ENCODE results near the gene TEX35.

Gene TEX35

DNA sequence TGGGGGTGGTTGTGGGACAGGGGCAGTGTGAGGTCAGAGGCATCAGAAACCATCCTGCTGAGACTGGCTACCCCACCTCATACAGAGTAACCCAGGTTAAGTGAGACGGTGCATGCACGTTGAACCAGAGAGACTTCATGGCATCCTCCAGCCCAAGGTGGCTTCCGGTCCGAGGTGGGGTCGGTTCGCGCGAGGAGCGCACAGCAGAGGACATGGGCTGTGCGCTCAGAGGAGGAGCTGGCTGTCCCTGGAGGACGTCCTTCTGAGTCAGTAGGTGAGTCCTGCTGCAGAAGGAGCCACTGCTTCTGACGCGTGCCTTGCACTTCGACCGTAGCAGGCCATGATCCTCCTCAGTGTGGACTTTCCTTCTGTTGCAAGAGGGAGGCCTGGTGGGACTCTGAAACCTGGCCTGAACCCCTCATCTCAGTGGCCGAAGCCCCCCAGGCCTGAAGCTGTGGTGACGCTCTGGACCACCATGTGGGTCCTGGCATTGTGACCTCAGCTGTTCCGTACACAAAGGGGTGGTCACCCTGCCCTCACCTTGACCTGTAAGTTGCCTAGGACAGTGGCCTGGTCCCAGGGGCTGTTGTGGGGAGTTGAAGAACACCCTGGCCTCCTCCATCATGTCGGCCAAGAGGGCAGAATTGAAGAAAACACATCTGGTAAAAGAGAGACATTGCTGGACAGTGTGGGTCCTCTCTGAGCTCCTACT lies at the start of gene TEX35:
Gene TEX35, plus strand, starts transcription at position 544 of the 712 bp plus-strand sequence. Its CDS starts 80 bp downstream, at position 624.
- DNase-seq: no peak

DNA sequence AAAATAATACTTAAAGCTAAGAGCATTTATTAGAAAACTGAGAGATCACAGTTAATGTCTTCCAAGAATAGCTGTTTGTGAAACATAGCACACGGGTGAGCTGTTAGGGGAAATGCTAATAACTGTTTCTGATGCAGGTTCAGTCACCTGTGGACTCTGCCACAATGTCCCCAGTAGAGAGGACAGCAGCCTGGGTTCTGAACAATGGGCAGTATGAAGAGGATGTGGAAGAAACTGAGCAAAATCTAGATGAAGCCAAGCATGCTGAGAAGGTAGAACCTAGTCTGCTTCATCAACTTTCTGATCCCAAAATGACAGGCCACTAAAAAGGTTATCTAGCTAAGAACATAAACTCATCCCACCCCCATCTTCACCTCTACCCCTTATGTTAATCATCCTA lies 48.8 kb upstream of the TEX35 start:
- no peak for DNase-seq

DNA sequence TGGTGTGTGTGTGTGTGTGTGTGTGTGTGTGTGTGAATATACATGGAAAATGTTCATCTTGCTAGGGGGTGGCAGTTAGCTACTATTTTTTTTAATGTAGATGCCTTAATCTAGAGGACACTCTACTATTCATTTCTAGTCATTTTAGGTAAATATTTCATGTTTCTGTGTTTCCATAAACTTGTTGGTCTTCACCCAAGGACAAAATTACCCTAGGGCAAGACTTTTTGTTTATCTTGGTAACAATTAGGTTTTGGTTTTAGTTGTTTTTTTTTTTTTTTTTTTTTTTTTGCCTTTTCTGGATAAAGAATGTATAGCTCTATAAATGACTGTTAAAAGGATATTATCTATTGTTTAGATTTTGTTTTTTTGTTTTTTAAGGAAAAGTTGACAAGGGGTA lies 48.3 kb upstream of the TEX35 start:
- no peak for DNase-seq

DNA sequence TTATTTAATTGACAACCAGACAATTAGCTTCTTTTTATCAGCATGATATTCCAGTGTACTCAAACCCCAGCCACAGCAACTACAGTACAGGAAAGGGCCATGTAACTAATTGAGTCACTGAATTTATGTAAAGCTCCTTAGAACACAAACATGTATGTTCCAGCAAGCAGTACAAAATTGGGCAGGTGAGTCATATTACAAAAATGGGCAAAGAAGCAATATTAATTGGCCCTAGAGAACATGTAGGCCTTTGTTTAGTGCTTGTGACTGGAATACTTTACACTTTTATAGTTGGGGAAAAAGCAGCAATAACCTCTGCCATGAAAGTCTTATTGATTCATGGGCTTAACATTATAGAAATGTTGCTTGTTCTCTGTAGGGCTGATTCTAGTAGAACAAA lies 47.9 kb upstream of the TEX35 start:
- DNase-seq: no peak

DNA sequence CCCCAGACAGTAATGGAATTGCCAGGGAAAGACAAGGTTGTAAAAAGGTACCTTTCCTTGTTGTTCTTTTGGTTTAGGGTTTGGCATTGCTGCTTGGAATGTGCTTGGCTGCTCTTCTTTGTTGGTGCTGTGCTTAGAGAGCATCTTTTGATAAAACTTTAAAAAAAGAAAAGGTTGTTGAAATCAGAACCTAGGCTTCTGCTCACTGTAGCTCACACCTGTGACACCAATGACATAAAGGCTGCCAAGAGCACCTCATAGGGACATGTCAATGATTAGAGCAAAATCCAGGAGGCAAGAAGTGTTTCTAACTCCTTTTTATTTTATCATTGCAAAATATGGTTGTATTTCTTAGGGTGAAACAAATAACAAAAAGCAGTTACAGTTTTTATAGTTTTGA lies 45.1 kb upstream of the TEX35 start:
- no peak for DNase-seq

DNA sequence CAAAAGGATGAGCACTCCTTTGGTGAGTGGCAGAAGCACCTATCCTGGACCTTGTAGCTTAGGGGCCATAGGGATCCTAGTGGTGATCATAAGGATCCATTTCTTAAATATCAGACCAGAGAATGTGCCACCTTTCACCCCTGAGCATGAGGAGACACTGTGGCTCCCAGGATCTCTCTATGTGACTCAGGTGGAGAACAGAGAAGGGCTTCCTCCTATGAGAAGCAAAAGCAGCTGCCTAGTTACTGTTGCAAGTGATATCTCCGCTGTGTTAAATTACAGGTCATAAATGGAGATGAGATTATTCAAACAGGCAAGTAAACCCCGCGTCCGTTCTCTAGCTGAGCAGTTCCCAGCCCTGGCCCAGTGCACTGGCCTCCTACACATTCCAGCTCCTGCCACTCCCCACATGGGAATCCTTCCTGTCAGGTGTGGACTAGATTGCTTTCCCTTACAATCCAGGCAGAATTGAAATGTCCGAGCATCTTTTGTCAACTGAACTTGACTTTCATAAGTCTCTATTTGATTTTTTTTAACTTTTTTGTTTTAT lies 42.4 kb upstream of the TEX35 start:
- DNase-seq: no peak

DNA sequence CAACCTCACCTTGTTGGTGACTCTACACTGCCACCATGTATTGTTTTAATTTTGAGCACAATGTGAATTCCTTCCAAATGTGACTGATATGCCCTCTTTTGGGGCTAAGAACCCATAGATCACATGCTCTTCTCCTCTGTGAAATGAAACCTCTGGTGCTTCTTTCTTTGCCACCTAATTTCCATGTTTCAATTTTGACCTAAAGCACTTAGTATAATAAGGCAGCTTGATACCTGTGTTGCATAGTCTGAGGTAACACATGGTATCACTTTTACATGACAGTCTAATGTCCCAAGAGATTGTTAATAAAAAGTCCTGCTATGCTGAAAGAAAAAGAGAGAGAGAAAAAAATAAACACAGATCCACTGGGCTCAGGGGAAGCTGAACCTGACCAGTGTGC lies 40.4 kb upstream of the TEX35 start:
- no peak for DNase-seq

DNA sequence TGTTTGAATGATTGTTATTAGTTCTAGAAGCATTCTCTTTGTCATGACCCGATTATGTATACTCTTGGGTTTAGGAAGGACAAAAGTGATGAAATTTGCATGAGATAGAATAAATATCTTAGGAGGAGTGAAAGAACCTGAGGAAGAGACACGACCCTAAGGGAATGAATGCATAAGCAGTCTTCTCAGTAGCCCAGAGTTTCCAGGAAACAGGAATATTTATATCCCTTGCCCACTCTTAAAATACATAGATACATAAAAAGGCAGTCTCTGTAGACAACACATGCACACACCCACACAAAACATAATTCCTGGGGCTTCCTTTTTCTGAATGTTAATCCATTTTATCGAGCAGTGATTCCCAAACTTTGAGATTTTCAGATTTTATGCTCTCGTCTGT lies 35.5 kb upstream of the TEX35 start:
- no peak for DNase-seq

DNA sequence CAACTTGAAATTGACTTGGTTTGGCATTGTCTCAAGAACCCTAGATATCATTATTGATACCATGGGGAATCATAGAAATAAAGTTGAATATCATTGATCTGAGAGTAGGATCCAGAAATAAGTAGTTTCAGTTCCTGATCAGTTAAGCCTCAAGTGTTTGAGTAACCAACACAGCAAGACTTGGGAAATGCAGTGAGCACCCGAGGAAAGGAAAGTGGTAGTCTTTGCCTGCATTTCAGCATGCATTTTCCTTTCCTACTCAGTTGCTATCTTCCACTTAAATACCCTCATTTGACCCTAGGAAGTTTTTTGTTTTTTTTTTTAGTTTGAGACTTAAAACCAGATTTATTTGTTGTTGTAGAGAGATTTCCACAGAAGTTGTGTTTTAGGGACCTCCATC lies 35.1 kb upstream of the TEX35 start:
- DNase-seq: no peak

DNA sequence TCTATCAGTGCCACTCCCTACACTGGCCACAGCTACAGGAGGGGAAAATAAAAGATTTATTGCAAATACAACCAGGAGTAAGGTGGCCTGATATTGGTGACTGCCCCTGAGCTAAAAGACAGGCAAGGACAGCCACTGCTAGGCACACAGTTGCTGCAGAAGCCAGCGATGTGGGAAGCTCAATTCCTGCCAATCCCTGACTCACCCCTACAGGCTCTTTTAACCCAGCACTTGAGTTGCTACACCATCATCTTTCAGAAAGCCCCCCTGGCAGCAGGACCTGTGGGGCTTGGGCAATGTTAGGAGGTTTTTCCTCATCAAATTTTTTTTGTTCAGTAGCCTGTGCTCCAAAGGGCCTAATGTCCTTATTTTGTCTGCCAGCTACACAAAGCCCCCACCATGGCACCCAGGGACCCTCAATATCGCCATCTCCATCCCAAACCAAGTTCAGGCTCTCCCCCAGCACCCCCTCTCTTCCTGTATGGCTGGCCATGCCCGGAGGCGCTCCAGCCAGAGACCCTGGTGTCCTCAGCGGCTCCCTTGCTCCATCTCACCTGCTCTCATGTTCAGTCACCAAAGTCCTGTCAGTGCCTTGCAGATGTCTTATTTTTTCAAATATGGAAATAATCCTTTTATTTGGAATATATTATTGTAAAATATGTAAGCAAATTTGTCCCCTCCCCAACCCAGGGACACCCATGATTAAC lies 29.5 kb upstream of the TEX35 start:
- no peak for DNase-seq

DNA sequence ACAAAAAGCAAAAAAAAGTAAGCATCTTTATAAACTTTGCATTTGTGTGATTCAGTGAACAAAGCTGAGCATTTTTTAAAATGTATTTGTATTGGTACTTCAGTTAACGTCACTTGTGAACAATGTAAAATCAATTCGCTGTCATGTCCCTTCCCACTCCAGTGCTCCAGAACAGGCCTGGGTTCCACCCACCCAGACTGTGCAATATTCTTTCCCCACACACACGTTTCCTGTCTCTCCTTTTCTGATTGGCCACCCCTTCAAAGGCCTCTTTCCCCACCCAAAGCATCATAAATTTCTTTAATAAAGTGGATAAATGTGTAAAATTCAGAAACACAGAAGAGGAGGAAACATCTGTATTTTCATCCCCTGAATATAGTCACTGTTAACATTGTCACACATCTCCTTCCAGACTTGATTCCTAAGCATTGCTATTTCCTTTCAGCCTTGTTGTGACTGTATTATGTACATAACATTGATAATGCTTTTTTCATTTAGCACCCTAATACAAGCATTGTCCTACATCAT lies 28.1 kb upstream of the TEX35 start:
- DNase-seq: no peak

DNA sequence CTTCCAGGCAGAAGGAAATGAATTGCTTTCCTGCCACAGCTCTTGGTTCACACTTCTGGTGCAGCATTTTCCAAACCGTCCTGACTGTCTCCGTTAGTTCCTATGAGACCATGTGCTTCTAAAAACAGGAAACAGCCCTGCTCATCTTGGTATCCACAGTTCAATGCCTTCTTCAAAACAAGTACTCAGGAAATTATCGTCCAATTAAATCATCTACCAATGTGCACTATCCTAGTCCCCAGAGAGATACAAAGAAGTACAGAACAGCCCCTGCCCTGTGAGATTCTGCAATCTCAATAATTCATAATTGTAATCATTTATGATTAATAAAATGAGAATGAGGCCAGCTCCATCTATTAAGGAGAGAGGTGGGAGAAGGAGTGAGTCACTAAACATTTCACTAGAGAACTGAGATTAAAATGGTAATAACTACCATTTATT lies 27.3 kb upstream of the TEX35 start:
- DNase-seq: no peak

DNA sequence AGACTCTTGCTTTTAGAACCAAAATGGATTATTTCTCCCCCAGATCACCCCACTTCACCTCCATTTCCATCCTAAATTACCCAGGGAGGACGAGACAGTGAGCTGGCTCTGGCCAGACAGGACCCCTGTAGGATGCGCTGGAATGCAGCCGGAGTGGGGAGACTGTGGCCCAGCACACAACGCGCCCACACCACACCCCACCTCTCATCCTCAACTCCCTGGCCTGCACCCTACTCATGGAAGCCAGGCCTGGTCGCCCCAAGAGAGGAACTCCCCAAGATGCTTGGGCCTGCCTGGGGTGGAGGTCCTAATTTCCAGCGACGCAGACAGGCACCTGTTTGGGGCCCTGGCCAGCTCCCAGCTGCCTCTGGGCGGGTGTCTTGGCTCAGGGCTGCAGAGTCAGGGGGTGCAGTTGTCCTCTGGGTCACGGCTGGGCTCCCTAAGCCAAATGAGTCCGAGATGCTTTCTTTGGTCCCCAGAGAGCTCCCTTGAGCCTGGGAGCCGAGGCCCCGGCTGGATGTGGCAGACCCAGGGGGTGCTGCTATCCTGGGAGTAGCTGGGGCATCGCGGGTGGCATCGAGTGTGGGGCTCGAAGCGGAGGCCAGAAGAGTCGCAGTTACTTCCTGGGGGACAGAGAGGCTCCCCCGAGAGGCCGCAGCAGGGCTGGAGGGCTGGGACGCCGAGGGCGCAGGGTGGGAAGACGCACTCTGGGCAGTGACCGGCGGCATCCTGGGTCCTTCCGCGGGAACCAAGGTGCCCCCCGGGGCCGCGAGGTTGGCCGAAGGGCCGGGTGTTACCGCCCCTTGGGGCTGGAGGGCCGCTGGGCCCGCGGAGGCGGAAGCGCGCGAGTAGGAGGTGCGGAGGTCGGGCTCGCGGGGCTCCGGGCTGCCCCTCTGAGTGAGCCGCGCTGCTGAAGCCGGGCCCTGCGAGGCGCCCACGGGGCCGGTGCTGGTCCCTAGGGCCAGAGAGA lies 26.5 kb upstream of the TEX35 start:
- no peak for DNase-seq

DNA sequence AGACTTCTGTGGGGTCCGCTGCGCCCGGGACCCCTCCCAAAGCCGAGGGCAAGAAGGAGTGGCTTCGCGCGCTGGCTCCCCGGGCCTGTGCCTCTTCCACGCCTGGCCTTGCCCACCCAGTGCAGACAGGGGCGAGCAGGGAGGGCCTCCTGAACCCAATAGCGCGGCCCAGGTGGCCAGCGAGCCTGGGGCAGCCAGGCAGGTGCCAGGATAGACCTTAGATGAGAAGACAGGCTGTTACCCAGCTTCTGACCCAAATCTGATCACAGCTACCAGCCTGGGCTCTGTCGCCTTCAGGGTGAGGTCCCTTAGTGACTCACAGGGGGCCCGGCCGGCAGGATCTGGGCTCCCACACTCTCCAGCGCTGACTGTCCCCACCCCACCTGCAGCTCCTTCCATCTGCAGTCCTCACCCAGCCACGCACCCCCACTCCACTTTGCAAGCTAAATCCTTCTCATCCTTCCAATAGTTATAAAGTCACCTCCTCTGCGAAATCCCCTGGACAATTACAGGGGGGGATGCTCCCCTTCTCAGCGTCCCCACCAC lies 25.8 kb upstream of the TEX35 start:
- DNase-seq: no peak

DNA sequence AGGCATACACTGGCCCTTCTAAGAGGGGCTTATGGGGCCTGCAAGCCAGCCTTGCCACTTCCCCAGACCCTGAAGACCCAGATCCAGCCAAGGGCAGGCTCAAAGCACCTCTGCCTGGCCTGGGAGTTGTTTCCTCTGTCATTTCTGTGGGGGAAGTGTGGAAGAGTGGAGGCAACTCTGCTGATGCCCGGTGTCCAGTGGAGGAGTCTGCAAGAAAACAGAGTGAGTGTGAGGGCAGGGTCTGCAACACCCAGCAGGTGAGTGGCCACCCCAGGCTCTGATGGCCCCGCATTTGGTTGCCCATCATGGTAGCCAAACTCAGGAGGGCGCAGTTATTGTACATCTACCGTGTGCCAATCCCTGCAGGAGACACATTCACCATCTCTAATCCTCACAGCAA lies 24.5 kb upstream of the TEX35 start:
- DNase-seq: no peak

DNA sequence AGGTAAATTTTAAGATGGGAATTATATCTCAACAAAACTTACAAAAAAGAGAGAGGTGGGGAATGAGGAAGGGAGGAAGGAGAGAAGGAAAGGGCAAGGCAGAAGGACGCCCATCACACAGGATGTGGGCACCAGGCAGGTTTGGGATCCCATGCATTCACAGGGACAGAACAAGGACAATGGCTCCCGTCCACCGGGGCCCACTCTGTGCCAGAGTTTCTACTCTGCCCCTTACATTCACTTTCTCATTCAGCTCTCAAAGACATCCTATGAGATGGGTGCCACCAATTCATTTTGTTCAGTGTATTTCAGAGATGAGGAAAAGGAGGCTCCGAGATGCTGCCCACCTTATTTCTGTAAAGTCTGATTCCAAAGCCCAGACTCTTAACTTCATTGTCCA lies 23.5 kb upstream of the TEX35 start:
- no peak for DNase-seq

DNA sequence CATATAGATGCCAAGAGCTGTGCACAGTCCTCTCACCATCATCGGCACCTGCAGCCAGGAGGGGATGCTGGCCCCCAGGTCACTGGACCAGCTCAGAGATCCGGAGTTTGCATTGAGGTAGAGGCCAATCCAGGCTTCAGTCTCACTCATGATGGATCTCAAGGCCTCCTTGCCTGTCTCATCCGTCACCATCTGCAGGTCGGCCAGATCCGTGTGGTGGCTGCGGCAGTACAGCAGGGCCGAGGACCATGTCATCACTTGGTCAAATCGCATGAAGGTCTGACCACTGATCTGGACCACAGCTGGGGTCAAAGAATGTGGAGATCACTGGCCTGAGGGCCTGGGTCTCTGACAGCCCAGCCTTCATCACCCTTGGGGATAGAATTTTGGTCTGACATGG lies 22.8 kb upstream of the TEX35 start:
- no peak for DNase-seq

DNA sequence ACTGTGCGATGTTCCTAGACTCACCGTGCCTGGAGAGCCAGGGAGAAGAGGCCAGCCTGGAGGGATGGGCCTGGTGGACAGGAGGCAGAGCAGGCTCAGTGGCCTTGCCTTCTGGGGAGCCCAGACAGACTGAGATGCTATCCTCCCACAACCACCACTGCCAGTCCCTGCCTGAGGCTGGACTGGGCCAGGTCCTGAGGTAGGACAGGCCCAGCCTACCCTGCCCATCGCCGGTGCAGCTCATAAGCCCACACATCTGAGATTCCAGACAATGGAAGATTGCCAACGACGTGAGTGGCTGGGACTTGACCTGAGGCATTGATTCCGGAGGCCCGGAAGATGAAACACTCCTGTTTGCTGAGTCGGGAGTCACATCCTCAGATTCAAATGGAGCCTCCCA lies 21.9 kb upstream of the TEX35 start:
- DNase-seq: no peak

DNA sequence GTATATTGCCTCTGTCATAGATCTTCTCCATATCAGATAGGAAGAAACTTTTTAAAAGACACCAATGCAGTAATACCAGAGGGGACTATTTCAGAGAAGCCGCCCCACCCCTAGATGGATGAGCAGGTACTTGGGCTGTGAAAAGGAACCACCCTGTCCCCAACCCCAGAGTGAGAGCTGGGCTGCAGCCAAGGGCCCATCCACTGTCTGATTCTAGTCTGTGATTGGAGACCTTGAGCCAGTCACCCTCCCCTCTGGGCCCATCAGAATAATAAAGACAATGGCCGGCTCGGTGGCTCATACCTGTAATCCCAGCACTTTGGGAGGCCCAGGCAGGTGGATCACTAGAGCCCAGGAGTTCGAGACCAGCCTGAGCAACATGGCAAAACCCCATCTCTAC lies 21.2 kb upstream of the TEX35 start:
- DNase-seq: no peak

DNA sequence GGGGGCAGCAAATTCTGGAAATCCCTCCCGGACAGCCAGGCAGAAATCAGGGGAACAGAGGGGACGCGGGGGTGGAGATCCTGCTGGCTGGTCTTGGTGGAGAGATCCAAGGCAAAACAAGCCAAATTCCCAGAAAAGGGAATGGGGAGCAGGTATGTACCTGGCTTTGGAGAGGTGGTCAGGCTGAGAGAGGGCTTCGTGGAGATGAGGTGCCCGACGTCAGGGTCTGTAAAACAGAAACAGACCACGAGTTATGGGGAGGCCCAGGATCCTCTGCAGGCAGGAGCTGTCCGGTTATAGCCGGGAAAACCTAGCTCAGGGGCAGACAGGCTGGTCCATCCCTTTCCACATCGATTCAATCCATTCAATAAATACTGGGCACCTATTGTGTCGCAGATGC lies 20.6 kb upstream of the TEX35 start:
- DNase-seq: no peak

DNA sequence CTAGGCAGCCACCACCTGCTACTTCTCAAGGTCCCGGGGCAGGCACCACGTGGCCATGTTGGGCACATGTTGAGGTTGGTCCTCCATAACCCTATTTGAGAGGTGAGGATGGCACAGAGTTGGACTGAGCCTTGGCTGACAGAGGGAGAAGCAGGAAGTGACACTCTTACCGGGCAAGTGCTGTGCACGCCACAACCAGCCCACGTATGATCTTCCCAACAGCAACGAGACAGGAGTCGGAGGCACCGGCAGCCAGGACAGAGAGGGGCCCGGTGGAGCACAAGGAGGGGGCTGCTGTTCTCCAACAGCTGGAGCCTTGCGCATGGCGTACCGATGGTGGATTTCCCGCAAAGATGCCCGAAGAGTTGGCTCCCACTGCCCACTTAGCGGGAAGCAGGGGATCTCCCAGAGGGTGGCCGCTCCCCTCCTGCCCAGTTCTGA lies 19.6 kb upstream of the TEX35 start:
- DNase-seq: no peak

DNA sequence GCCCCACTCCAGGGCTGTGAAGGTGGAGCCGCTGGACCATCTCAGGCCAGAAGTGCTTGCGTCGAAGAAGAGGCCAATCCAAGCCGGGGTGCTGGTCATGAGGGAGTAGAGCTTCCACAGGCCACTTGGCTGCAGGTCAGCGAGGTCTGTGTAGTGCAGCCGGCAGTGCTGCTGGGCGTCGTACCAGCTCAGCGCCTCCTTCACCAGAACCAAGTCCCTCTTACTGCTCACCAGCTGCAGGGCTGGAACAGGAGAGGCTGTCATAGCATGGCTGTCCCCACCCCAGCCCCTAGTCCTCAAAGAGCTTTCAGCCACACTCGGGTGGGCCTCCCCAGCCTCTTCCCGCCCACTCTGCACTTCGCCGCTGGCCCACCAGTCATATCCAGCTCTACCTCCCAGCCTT lies 18.3 kb upstream of the TEX35 start:
- no peak for DNase-seq

DNA sequence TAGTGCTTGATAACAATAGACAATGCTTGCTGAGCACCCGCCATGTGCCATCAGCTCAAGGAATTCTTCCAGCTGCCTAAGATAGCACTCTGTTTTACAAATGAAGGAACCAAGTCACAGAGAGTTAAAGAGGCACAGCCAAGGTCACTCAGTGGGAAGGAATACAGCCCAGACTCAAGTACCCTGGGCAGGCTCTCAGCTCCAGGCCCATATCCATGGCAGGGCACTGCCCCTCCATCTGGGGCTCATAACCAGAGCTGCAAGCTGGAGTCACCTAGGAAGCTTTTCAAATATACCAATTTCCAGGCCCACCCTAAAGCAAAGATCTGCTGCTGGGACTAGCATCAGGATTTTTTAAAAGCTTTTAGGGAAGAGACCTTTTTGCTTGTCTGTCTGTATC lies 17.8 kb upstream of the TEX35 start:
- no peak for DNase-seq
